GM23338 (cell line): ENCODE measurements around the gene KRTAP10-12. TPM values are rescaled to one million over a fixed set of nuclear protein-coding genes. Genes with fewer than 3 reads are reported as not detected.

Experiments used
- ATAC-seq: fragments of 200-7000 bp; cut with Tn5 transposase; 3 replicates; pipeline ENCODE4 v1.9.1; 2020
- DNase-seq: peaks from one replicate; pipeline ENCODE4 v3.0.0-alpha.2; 2015; ENCODE audit warnings: low spot score
- H2AFZ ChIP-seq: fragments of 200-600 bp; sonication (generic); 2 replicates; pipeline ENCODE4 v1.8.0; 2016; ENCODE audit warnings: antibody characterized with exemption, mild to moderate bottlenecking, moderate library complexity
- H3F3A ChIP-seq: fragments of 200-600 bp; sonication (generic); replicated peaks from 2 replicates; pipeline ENCODE4 v1.8.0; 2017; ENCODE audit warnings: antibody characterized with exemption, mixed run types, low read depth
- H3K27ac ChIP-seq: fragments of 200-600 bp; sonication (generic); 2 replicates; pipeline ENCODE4 v1.6.1; 2016; ENCODE audit warnings: low read depth
- H3K27me3 ChIP-seq: fragments of 200-600 bp; sonication (generic); 2 replicates; pipeline ENCODE4 v1.8.0; 2016; ENCODE audit warnings: mild to moderate bottlenecking, mixed run types, moderate library complexity; ENCODE audit not compliant: insufficient read depth
- H3K36me3 ChIP-seq: fragments of 200-600 bp; sonication (generic); 2 replicates; pipeline ENCODE4 v1.8.0; 2016; ENCODE audit warnings: mild to moderate bottlenecking; ENCODE audit not compliant: insufficient read depth
- H3K4me1 ChIP-seq: fragments of 200-600 bp; sonication (generic); 2 replicates; pipeline ENCODE4 v1.8.0; 2016; ENCODE audit warnings: mild to moderate bottlenecking, moderate library complexity; ENCODE audit not compliant: insufficient read depth
- H3K4me2 ChIP-seq: fragments of 200-600 bp; sonication (generic); 2 replicates; pipeline ENCODE4 v1.7.1; 2017; ENCODE audit warnings: mixed run types
- H3K4me3 ChIP-seq: fragments of 200-600 bp; sonication (generic); 2 replicates; pipeline ENCODE4 v1.6.1; 2016; ENCODE audit warnings: mixed run types
- H3K79me2 ChIP-seq: fragments of 200-600 bp; sonication (generic); replicated peaks from 2 replicates; pipeline ENCODE4 v1.8.0; 2017; ENCODE audit warnings: mild to moderate bottlenecking; ENCODE audit not compliant: insufficient read depth
- H3K9me2 ChIP-seq: fragments of 200-600 bp; sonication (generic); 2 replicates; pipeline ENCODE4 v1.8.0; 2017; ENCODE audit not compliant: insufficient read depth
- H4K20me1 ChIP-seq: fragments of 200-600 bp; sonication (generic); replicated peaks from 2 replicates; pipeline ENCODE4 v1.8.0; 2017; ENCODE audit warnings: mild to moderate bottlenecking; ENCODE audit not compliant: insufficient read depth
- H3K27ac Mint-ChIP-seq: 2 replicates; pipeline ENCODE4 v1.8.0; 2020; ENCODE audit warnings: inconsistent platforms, mild to moderate bottlenecking, moderate library complexity, mixed read lengths
- H3K27me3 Mint-ChIP-seq: 3 replicates; pipeline ENCODE4 v1.8.0; 2022; ENCODE audit warnings: low read depth, mild to moderate bottlenecking, moderate library complexity, mixed read lengths, inconsistent platforms; ENCODE audit not compliant: insufficient read depth, poor library complexity
- H3K36me3 Mint-ChIP-seq: 3 replicates; pipeline ENCODE4 v1.8.0; 2021; ENCODE audit warnings: low read depth, mild to moderate bottlenecking, inconsistent platforms, moderate library complexity, mixed read lengths
- H3K4me1 Mint-ChIP-seq: 3 replicates; pipeline ENCODE4 v1.8.0; 2020; ENCODE audit warnings: mild to moderate bottlenecking, inconsistent platforms, mixed read lengths
- H3K4me3 Mint-ChIP-seq: 3 replicates; pipeline ENCODE4 v1.8.0; 2021; ENCODE audit warnings: moderate library complexity, mild to moderate bottlenecking, inconsistent platforms, mixed read lengths
- H3K9me3 Mint-ChIP-seq: 3 replicates; pipeline ENCODE4 v1.8.0; 2020; ENCODE audit warnings: moderate library complexity, mild to moderate bottlenecking, inconsistent platforms, mixed read lengths
- EZH2 ChIP-seq: fragments of 200-600 bp; sonication (generic); IDR thresholded peaks from one replicate; pipeline ENCODE4 v1.8.0; 2017; ENCODE audit warnings: antibody characterized with exemption, mild to moderate bottlenecking, low read depth; ENCODE audit not compliant: unreplicated experiment
- EZH2phosphoT487 ChIP-seq: fragments of 200-600 bp; sonication (generic); IDR thresholded peaks from one replicate; pipeline ENCODE4 v1.8.1; 2018; ENCODE audit warnings: antibody characterized with exemption; ENCODE audit not compliant: unreplicated experiment
- JUNB ChIP-seq: IDR thresholded peaks from one replicate; pipeline ENCODE4 v1.6.1; 2016; ENCODE audit warnings: antibody characterized with exemption; ENCODE audit not compliant: unreplicated experiment
- NANOG ChIP-seq: IDR thresholded peaks from 2 replicates; pipeline ENCODE4 v1.6.1; 2016; ENCODE audit warnings: antibody characterized with exemption, borderline replicate concordance
- POLR2AphosphoS5 ChIP-seq: IDR thresholded peaks from 2 replicates; pipeline ENCODE4 v1.6.1; 2016; ENCODE audit warnings: antibody characterized with exemption, low read depth
- ZNF114 ChIP-seq: fragments of 250-450 bp; sonication (Bioruptor Pico); IDR thresholded peaks from 2 replicates; pipeline ENCODE4 v1.5.0; 2020; ENCODE audit warnings: mild to moderate bottlenecking, moderate library complexity
- ZNF331 ChIP-seq: fragments of 250-450 bp; sonication (Bioruptor Pico); IDR thresholded peaks from 2 replicates; pipeline ENCODE4 v1.5.0; 2020; ENCODE audit warnings: low read depth, mild to moderate bottlenecking, moderate library complexity
- polyA plus RNA-seq: library from polyadenylated mRNA; unstranded; fragments of >200 nt; fragmentation: Nextera tagmentation; extraction: Ambion mirVana; gene quantifications from 2 replicates; pipeline ENCODE4 v1.2.1, GENCODE V29; 2016
- total RNA-seq: library from RNA; depleted of rRNA; stranded (reverse); fragments of >200 nt; shearing (Covaris generic); gene quantifications from 2 replicates; pipeline ENCODE4 v1.2.3, GENCODE V29; 2014
- TF ChIP-seq, protein P1 (sequence below): fragments of 250-450 bp; sonication (Bioruptor Pico); IDR thresholded peaks from 2 replicates; pipeline ENCODE4 v1.5.0; 2020; ENCODE audit warnings: mild to moderate bottlenecking, moderate library complexity
- TF ChIP-seq, protein P2 (sequence below): IDR thresholded peaks from 2 replicates; pipeline ENCODE4 v1.6.1; 2016; ENCODE audit warnings: antibody characterized with exemption
- TF ChIP-seq, protein P3 (sequence below), 2 experiments: fragments of 200-600 bp in 1 of 2; sonication (generic) in 1 of 2; conservative IDR thresholded peaks; 2 replicates each; pipeline versions ENCODE4 v1.5.1 to v1.6.1; 2016 to 2017; ENCODE audit warnings: antibody characterized with exemption in 2 of 2, low read depth in 2 of 2, mild to moderate bottlenecking in 2 of 2, moderate library complexity in 1 of 2
- TF ChIP-seq, protein P4 (sequence below): IDR thresholded peaks from one replicate; pipeline ENCODE4 v1.6.1; 2018; ENCODE audit warnings: antibody characterized with exemption; ENCODE audit not compliant: unreplicated experiment

Gene KRTAP10-12
- total and polyA plus RNA-seq, 2 experiments from 2014 or later, result not detected

DNA sequence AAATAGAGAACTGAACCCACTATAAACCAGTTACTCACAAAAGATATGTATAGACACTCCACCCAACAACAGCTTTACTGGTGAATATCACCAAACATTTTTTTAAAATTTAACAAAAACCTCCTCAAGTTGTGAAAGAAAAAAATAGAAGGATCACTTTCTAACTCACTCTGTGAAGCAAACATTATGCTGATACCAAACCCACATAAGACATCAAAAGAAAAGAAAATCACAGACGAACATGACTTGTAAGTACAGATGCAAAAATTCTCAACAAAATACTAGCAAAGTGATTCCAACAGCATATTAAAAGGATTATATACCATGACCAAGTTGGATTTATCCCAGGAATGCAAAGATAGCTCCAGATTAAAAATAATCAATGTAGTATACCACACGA lies 5.3 kb upstream of the KRTAP10-12 start (continued):
- TF ChIP-seq, protein P1, sequence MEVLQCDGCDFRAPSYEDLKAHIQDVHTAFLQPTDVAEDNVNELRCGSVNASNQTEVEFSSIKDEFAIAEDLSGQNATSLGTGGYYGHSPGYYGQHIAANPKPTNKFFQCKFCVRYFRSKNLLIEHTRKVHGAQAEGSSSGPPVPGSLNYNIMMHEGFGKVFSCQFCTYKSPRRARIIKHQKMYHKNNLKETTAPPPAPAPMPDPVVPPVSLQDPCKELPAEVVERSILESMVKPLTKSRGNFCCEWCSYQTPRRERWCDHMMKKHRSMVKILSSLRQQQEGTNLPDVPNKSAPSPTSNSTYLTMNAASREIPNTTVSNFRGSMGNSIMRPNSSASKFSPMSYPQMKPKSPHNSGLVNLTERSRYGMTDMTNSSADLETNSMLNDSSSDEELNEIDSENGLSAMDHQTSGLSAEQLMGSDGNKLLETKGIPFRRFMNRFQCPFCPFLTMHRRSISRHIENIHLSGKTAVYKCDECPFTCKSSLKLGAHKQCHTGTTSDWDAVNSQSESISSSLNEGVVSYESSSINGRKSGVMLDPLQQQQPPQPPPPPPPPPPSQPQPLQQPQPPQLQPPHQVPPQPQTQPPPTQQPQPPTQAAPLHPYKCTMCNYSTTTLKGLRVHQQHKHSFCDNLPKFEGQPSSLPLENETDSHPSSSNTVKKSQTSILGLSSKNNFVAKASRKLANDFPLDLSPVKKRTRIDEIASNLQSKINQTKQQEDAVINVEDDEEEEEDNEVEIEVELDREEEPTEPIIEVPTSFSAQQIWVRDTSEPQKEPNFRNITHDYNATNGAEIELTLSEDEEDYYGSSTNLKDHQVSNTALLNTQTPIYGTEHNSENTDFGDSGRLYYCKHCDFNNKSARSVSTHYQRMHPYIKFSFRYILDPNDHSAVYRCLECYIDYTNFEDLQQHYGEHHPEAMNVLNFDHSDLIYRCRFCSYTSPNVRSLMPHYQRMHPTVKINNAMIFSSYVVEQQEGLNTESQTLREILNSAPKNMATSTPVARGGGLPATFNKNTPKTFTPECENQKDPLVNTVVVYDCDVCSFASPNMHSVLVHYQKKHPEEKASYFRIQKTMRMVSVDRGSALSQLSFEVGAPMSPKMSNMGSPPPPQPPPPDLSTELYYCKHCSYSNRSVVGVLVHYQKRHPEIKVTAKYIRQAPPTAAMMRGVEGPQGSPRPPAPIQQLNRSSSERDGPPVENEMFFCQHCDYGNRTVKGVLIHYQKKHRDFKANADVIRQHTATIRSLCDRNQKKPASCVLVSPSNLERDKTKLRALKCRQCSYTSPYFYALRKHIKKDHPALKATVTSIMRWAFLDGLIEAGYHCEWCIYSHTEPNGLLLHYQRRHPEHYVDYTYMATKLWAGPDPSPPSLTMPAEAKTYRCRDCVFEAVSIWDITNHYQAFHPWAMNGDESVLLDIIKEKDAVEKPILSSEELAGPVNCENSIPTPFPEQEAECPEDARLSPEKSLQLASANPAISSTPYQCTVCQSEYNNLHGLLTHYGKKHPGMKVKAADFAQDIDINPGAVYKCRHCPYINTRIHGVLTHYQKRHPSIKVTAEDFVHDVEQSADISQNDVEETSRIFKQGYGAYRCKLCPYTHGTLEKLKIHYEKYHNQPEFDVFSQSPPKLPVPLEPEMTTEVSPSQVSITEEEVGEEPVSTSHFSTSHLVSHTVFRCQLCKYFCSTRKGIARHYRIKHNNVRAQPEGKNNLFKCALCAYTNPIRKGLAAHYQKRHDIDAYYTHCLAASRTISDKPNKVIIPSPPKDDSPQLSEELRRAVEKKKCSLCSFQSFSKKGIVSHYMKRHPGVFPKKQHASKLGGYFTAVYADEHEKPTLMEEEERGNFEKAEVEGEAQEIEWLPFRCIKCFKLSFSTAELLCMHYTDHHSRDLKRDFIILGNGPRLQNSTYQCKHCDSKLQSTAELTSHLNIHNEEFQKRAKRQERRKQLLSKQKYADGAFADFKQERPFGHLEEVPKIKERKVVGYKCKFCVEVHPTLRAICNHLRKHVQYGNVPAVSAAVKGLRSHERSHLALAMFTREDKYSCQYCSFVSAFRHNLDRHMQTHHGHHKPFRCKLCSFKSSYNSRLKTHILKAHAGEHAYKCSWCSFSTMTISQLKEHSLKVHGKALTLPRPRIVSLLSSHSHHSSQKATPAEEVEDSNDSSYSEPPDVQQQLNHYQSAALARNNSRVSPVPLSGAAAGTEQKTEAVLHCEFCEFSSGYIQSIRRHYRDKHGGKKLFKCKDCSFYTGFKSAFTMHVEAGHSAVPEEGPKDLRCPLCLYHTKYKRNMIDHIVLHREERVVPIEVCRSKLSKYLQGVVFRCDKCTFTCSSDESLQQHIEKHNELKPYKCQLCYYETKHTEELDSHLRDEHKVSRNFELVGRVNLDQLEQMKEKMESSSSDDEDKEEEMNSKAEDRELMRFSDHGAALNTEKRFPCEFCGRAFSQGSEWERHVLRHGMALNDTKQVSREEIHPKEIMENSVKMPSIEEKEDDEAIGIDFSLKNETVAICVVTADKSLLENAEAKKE (CRISPR knock-in tag), result no peak
- TF ChIP-seq NANOG, result no peak
- TF ChIP-seq EZH2, result no peak
- no peak for TF ChIP-seq ZNF331 (CRISPR knock-in tag)

DNA sequence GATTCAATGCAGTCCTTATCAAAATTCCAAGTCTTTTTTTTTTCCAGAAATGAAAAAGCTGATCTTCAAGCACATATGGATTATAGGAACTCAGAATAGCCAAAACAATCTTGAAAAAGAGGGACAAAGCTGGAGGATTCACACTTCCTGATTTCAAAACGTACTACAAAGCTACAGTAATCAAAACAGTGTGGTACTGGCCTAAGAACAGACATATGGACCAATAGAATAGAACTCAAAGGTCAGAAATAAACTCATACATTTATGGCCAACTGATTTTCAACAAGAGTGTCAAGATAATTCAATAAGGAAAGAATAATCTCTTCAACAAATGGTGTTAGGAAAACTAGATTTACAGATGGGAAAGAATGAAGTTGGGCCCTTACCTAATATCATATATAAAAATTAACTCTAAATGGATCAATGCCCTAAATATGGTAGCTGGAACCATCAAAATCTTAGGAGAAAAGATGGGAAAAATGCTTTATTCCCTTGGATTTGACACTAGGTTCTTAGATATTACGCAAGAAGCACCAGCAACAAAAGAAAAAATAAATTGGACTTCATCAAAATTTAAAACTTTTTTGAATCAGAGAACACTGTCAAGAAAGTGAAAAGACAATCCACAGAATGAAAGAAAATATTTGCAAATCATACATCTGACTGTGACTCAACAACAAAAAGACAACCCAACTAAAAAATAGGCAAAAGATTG lies 4.0 kb upstream of the KRTAP10-12 start:
- Histone ChIP-seq H3K4me2 (no peak overlapping the region), H2AFZ (no peak overlapping the region), H3K4me3 (no peak overlapping the region), H3K36me3 (no peaks in the 10 kb centered on the region; the same call in 1 of the 2 replicates), H3K9me2 (no peaks in the 10 kb centered on the region), H3F3A (no peaks in the 10 kb centered on the region), H4K20me1 (no peaks in the 10 kb centered on the region), H3K79me2 (no peaks in the 10 kb centered on the region), H3K27ac (no peak overlapping the region), H3K27me3 (no peaks in the 10 kb centered on the region), H3K4me1 (peaks cover 7% of the 10 kb centered on the region; the same call in 1 of the 2 replicates)
- H3K4me1 Mint-ChIP-seq, result peaks cover 28% of the 10 kb centered on the region
- ATAC-seq (no peak), DNase-seq (no peak)
- H3K27me3 Mint-ChIP-seq, result peaks cover 10% of the 10 kb centered on the region
- H3K4me3 Mint-ChIP-seq, result no peak overlapping the region
- H3K27ac Mint-ChIP-seq, result no peak overlapping the region
- peaks cover 17% of the 10 kb centered on the region; the same call in 2 of the 3 replicates for H3K9me3 Mint-ChIP-seq
- H3K36me3 Mint-ChIP-seq, result peaks cover 17% of the 10 kb centered on the region; the same call in 1 of the 3 replicates
- TF ChIP-seq EZH2 (no peak), JUNB (no peak), ZNF114 (no peak), POLR2AphosphoS5 (no peak), EZH2phosphoT487 (no peak), NANOG (no peak)
- TF ChIP-seq, protein P2, sequence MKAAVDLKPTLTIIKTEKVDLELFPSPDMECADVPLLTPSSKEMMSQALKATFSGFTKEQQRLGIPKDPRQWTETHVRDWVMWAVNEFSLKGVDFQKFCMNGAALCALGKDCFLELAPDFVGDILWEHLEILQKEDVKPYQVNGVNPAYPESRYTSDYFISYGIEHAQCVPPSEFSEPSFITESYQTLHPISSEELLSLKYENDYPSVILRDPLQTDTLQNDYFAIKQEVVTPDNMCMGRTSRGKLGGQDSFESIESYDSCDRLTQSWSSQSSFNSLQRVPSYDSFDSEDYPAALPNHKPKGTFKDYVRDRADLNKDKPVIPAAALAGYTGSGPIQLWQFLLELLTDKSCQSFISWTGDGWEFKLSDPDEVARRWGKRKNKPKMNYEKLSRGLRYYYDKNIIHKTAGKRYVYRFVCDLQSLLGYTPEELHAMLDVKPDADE, result no peak
- TF ChIP-seq, protein P3, sequence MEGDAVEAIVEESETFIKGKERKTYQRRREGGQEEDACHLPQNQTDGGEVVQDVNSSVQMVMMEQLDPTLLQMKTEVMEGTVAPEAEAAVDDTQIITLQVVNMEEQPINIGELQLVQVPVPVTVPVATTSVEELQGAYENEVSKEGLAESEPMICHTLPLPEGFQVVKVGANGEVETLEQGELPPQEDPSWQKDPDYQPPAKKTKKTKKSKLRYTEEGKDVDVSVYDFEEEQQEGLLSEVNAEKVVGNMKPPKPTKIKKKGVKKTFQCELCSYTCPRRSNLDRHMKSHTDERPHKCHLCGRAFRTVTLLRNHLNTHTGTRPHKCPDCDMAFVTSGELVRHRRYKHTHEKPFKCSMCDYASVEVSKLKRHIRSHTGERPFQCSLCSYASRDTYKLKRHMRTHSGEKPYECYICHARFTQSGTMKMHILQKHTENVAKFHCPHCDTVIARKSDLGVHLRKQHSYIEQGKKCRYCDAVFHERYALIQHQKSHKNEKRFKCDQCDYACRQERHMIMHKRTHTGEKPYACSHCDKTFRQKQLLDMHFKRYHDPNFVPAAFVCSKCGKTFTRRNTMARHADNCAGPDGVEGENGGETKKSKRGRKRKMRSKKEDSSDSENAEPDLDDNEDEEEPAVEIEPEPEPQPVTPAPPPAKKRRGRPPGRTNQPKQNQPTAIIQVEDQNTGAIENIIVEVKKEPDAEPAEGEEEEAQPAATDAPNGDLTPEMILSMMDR (conservative IDR thresholded peaks at IDR 0.05; ENCODE audit: low read depth in 2 of 2), result no peak
- TF ChIP-seq, protein P4, sequence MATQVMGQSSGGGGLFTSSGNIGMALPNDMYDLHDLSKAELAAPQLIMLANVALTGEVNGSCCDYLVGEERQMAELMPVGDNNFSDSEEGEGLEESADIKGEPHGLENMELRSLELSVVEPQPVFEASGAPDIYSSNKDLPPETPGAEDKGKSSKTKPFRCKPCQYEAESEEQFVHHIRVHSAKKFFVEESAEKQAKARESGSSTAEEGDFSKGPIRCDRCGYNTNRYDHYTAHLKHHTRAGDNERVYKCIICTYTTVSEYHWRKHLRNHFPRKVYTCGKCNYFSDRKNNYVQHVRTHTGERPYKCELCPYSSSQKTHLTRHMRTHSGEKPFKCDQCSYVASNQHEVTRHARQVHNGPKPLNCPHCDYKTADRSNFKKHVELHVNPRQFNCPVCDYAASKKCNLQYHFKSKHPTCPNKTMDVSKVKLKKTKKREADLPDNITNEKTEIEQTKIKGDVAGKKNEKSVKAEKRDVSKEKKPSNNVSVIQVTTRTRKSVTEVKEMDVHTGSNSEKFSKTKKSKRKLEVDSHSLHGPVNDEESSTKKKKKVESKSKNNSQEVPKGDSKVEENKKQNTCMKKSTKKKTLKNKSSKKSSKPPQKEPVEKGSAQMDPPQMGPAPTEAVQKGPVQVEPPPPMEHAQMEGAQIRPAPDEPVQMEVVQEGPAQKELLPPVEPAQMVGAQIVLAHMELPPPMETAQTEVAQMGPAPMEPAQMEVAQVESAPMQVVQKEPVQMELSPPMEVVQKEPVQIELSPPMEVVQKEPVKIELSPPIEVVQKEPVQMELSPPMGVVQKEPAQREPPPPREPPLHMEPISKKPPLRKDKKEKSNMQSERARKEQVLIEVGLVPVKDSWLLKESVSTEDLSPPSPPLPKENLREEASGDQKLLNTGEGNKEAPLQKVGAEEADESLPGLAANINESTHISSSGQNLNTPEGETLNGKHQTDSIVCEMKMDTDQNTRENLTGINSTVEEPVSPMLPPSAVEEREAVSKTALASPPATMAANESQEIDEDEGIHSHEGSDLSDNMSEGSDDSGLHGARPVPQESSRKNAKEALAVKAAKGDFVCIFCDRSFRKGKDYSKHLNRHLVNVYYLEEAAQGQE, result no peak
